SK-N-SH treated with all-trans-retinoic acid at 6 μM for 48 hours (cell line): ENCODE results near the gene DHCR7.

Experiments used
- ATAC-seq: fragments of 200-7000 bp; cut with Tn5 transposase; 3 replicates; pipeline ENCODE4 v1.9.1; 2020; ENCODE audit warnings: mild to moderate bottlenecking, moderate library complexity
- CREB5 ChIP-seq: fragments of 250-450 bp; sonication (Bioruptor Pico); IDR thresholded peaks from 2 replicates; pipeline ENCODE4 v1.5.1; 2020; ENCODE audit warnings: low read depth, mild to moderate bottlenecking, moderate library complexity
- CSRNP3 ChIP-seq: fragments of 250-450 bp; sonication (Bioruptor Pico); IDR thresholded peaks from 2 replicates; pipeline ENCODE4 v1.5.1; 2021; ENCODE audit warnings: mild to moderate bottlenecking, moderate library complexity
- ESRRG ChIP-seq: fragments of 250-450 bp; sonication (Bioruptor Pico); IDR thresholded peaks from 2 replicates; pipeline ENCODE4 v1.6.1; 2021; ENCODE audit warnings: mild to moderate bottlenecking
- GLIS3 ChIP-seq: fragments of 250-450 bp; sonication (Bioruptor Pico); IDR thresholded peaks from 2 replicates; pipeline ENCODE4 v1.5.0; 2020; ENCODE audit warnings: mild to moderate bottlenecking, moderate library complexity
- ISL1 ChIP-seq: fragments of 250-450 bp; sonication (Bioruptor Pico); IDR thresholded peaks from 2 replicates; pipeline ENCODE4 v2.1.2; 2022; ENCODE audit warnings: mild to moderate bottlenecking, moderate library complexity
- OSR1 ChIP-seq: fragments of 250-450 bp; sonication (Bioruptor Pico); IDR thresholded peaks from 2 replicates; pipeline ENCODE4 v1.8.0; 2022; ENCODE audit warnings: moderate library complexity, mild to moderate bottlenecking, inconsistent platforms
- PATZ1 ChIP-seq: fragments of 250-450 bp; sonication (Bioruptor Pico); IDR thresholded peaks from 2 replicates; pipeline ENCODE4 v1.8.0; 2020; ENCODE audit warnings: mild to moderate bottlenecking, moderate library complexity, borderline replicate concordance
- PPARA ChIP-seq: fragments of 250-450 bp; sonication (Bioruptor Pico); IDR thresholded peaks from 2 replicates; pipeline ENCODE4 v1.5.0; 2020; ENCODE audit warnings: mild to moderate bottlenecking, borderline replicate concordance
- RARB ChIP-seq: fragments of 250-450 bp; sonication (Bioruptor Pico); IDR thresholded peaks from 2 replicates; pipeline ENCODE4 v1.8.0; 2021; ENCODE audit warnings: mild to moderate bottlenecking, moderate library complexity
- SNAI2 ChIP-seq: fragments of 250-450 bp; sonication (Bioruptor Pico); IDR thresholded peaks from 2 replicates; pipeline ENCODE4 v1.5.0; 2020; ENCODE audit warnings: mild to moderate bottlenecking, moderate library complexity
- TCF4 ChIP-seq: fragments of 250-450 bp; sonication (Bioruptor Pico); IDR thresholded peaks from 2 replicates; pipeline ENCODE4 v1.8.0; 2021; ENCODE audit warnings: mild to moderate bottlenecking, moderate library complexity, borderline replicate concordance
- TOX ChIP-seq: fragments of 250-450 bp; sonication (Bioruptor Pico); IDR thresholded peaks from 2 replicates; pipeline ENCODE4 v1.8.0; 2021; ENCODE audit warnings: mild to moderate bottlenecking, moderate library complexity, borderline replicate concordance
- TSHZ2 ChIP-seq: fragments of 250-450 bp; sonication (Bioruptor Pico); IDR thresholded peaks from 2 replicates; pipeline ENCODE4 v1.5.0; 2020; ENCODE audit warnings: mild to moderate bottlenecking, moderate library complexity
- ZC3H10 ChIP-seq: fragments of 250-450 bp; sonication (Bioruptor Pico); IDR thresholded peaks from 2 replicates; pipeline ENCODE4 v1.5.1; 2021; ENCODE audit warnings: mild to moderate bottlenecking, moderate library complexity
- ZFP3 ChIP-seq: fragments of 250-450 bp; sonication (Bioruptor Pico); IDR thresholded peaks from 2 replicates; pipeline ENCODE4 v1.5.0; 2020; ENCODE audit warnings: mild to moderate bottlenecking, moderate library complexity
- ZNF565 ChIP-seq: fragments of 450-650 bp; formaldehyde crosslinking; conservative IDR thresholded peaks from 2 replicates; pipeline ENCODE4 v1.5.0; 2020; ENCODE audit warnings: low read depth, mild to moderate bottlenecking, moderate library complexity
- ZNF70 ChIP-seq: fragments of 450-650 bp; formaldehyde crosslinking; IDR thresholded peaks from 2 replicates; pipeline ENCODE4 v1.5.0; 2020; ENCODE audit warnings: mild to moderate bottlenecking, moderate library complexity
- ZNF8 ChIP-seq: fragments of 450-650 bp; formaldehyde crosslinking; IDR thresholded peaks from 2 replicates; pipeline ENCODE4 v1.5.0; 2020; ENCODE audit warnings: mild to moderate bottlenecking, moderate library complexity

DHCR7 gene

GRCh38 chr11:71486320-71486719, 38.1 kb upstream of the DHCR7 start (continued):
- TF ChIP-seq TSHZ2 (CRISPR knock-in tag), result no peak

GRCh38 chr11:71485466-71485865, 37.3 kb upstream of the DHCR7 start:
- ATAC-seq, result no peak
- TF ChIP-seq ESRRG (CRISPR knock-in tag) (no peak), TCF4 (CRISPR knock-in tag) (no peak), PPARA (CRISPR knock-in tag) (no peak), TOX (CRISPR knock-in tag) (no peak), SNAI2 (CRISPR knock-in tag) (no peak), GLIS3 (CRISPR knock-in tag) (no peak), ZNF565 (CRISPR knock-in tag) (no peak), ZFP3 (no peak), ZNF70 (CRISPR knock-in tag) (no peak), PATZ1 (no peak), ISL1 (CRISPR knock-in tag) (no peak), CREB5 (CRISPR knock-in tag) (no peak), RARB (CRISPR knock-in tag) (no peak), OSR1 (CRISPR knock-in tag) (no peak), CSRNP3 (CRISPR knock-in tag) (no peak)

- ATAC-seq, result no peak
- TF ChIP-seq ZC3H10 (CRISPR knock-in tag) (no peak), ZFP3 (no peak), ZNF70 (CRISPR knock-in tag) (no peak), GLIS3 (CRISPR knock-in tag) (no peak), SNAI2 (CRISPR knock-in tag) (no peak), CREB5 (CRISPR knock-in tag) (no peak), OSR1 (CRISPR knock-in tag) (no peak), TOX (CRISPR knock-in tag) (no peak), ZNF565 (CRISPR knock-in tag) (no peak), PATZ1 (no peak), ZNF8 (no peak)
Measured at GRCh38 chr11:71485063-71485399, 36.8 kb upstream of the DHCR7 start.
